Medulla oblongata (tissue), 1 donor: ENCODE data around the gene TOMM6.

Experiments
- DNase-seq: peaks from one replicate; pipeline ENCODE4 v3.0.0-alpha.2; 2015; ENCODE audit errors: extremely low spot score

Gene TOMM6

GRCh38 chr6:41823178-41823577, 35.7 kb downstream of the TOMM6 start:
- no peak for DNase-seq

GRCh38 chr6:41824571-41825569, 37.4 kb downstream of the TOMM6 start:
- DNase-seq = no peak

GRCh38 chr6:41826343-41827022, 39.0 kb downstream of the TOMM6 start:
- no peak for DNase-seq

- no peak for DNase-seq
These were observed 44.8 kb downstream of the TOMM6 start for GRCh38 chr6:41832263-41832662.

- no peak for DNase-seq
These were observed 48.6 kb downstream of the TOMM6 start for GRCh38 chr6:41836022-41836659.

- no peak for DNase-seq
These were observed 49.2 kb downstream of the TOMM6 start for GRCh38 chr6:41836660-41837052.
